MM.1S (cell line): ENCODE data around the gene PLA2G6.
"Not testable (repeated sequence)": the region's sequence is repeated elsewhere in the genome, so short reads cannot be mapped to it uniquely, and the experiment has no call there.

Experiments
- DNase-seq: peaks from one replicate; pipeline ENCODE4 v3.0.0-alpha.2; 2015
- H2AFZ ChIP-seq: fragments of 300-600 bp; sonication (generic); 2 replicates; pipeline ENCODE4 v1.6.0; 2016; ENCODE audit warnings: antibody characterized with exemption, low read length
- H3F3A ChIP-seq: fragments of 300-600 bp; sonication (generic); 2 replicates; pipeline ENCODE4 v1.6.1; 2016; ENCODE audit warnings: mild to moderate bottlenecking, antibody characterized with exemption, low read length, moderate library complexity, mixed read lengths; ENCODE audit not compliant: insufficient read depth
- H3K27ac ChIP-seq: fragments of 300-600 bp; sonication (generic); 2 replicates; pipeline ENCODE4 v1.5.1; 2016; ENCODE audit warnings: mild to moderate bottlenecking, low read length
- H3K27me3 ChIP-seq: fragments of 300-600 bp; sonication (generic); replicated peaks from 2 replicates; pipeline ENCODE4 v1.6.0; 2016; ENCODE audit warnings: low read length; ENCODE audit not compliant: insufficient read depth
- H3K36me3 ChIP-seq: fragments of 300-600 bp; sonication (generic); replicated peaks from 2 replicates; pipeline ENCODE4 v1.6.1; 2016; ENCODE audit warnings: mild to moderate bottlenecking, low read length, mixed read lengths; ENCODE audit not compliant: insufficient read depth
- H3K4me1 ChIP-seq: fragments of 300-600 bp; sonication (generic); 2 replicates; pipeline ENCODE4 v1.6.1; 2016; ENCODE audit warnings: low read length, mixed read lengths
- H3K4me2 ChIP-seq: fragments of 300-600 bp; sonication (generic); 2 replicates; pipeline ENCODE4 v1.6.0; 2016; ENCODE audit warnings: low read depth, low read length
- H3K4me3 ChIP-seq: fragments of 300-600 bp; sonication (generic); 2 replicates; pipeline ENCODE4 v1.5.1; 2016; ENCODE audit warnings: low read length, mixed read lengths
- H3K79me2 ChIP-seq: fragments of 300-600 bp; sonication (generic); 2 replicates; pipeline ENCODE4 v1.6.1; 2016; ENCODE audit warnings: mixed run types, low read length, mixed read lengths
- H3K9ac ChIP-seq: fragments of 300-600 bp; sonication (generic); 2 replicates; pipeline ENCODE4 v1.6.1; 2016; ENCODE audit warnings: low read length, mixed read lengths
- H3K9me2 ChIP-seq: fragments of 300-600 bp; sonication (generic); replicated peaks from 2 replicates; pipeline ENCODE4 v1.6.1; 2016; ENCODE audit warnings: mild to moderate bottlenecking, low read length, mixed read lengths; ENCODE audit not compliant: insufficient read depth
- H3K9me3 ChIP-seq: fragments of 300-600 bp; sonication (generic); replicated peaks from 2 replicates; pipeline ENCODE4 v1.6.1; 2016; ENCODE audit warnings: mild to moderate bottlenecking, low read length, mixed read lengths; ENCODE audit not compliant: insufficient read depth
- H4K20me1 ChIP-seq: fragments of 300-600 bp; sonication (generic); 2 replicates; pipeline ENCODE4 v1.6.1; 2016; ENCODE audit warnings: mild to moderate bottlenecking, low read length, moderate library complexity, mixed read lengths; ENCODE audit not compliant: insufficient read depth
- EZH2 ChIP-seq: fragments of 300-600 bp; sonication (generic); optimal IDR thresholded peaks from 2 replicates; pipeline ENCODE3; 2017; ENCODE audit warnings: low read depth, mild to moderate bottlenecking, antibody characterized with exemption, low read length, mixed read lengths
- EZH2phosphoT487 ChIP-seq: fragments of 300-600 bp; sonication (generic); IDR thresholded peaks from 2 replicates; pipeline ENCODE4 v1.6.1; 2018; ENCODE audit warnings: antibody characterized with exemption, low read length
- TF ChIP-seq, protein P1 (sequence below): fragments of 300-600 bp; sonication (generic); IDR thresholded peaks from 2 replicates; pipeline ENCODE4 v1.5.1; 2016; ENCODE audit warnings: antibody characterized with exemption, low read length, mixed read lengths

The PLA2G6 gene

DNA sequence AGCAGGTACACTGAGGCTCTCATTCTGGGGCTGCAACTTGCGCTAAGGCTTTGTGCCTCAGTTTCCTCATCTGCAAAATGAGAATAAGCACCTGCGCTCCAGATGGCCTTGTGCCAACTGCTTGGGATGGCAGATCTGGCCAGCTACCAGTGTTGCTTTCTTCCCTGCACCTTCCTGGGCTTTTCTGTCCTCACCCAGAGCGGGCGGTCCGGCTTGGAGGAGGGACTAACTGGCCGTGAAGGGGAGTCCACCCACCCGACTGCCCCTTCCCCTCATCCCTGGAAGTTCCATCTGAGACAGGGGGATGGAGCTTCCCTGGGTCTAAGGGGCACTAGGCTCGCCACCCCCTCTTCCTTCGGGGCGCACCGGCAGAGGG, 101.2 kb downstream of the PLA2G6 start:
- Histone ChIP-seq H3K4me1 (no peaks in the 10 kb centered on the region), H4K20me1 (no peaks in the 10 kb centered on the region), H3K36me3 (no peaks in the 10 kb centered on the region), H3K4me3 (no peak overlapping the region), H3K4me2 (no peak overlapping the region), H3K79me2 (no peaks in the 10 kb centered on the region), H3K9ac (no peak overlapping the region), H3K9me2 (no peaks in the 10 kb centered on the region), H2AFZ (no peak overlapping the region), H3K27ac (no peak overlapping the region), H3K9me3 (no peaks in the 10 kb centered on the region), H3K27me3 (no peaks in the 10 kb centered on the region; the same call in 1 of the 2 replicates), H3F3A (no peaks in the 10 kb centered on the region)
- DNase-seq = no peak
- no peak for TF ChIP-seq EZH2phosphoT487
- TF ChIP-seq EZH2 = no peak

DNA sequence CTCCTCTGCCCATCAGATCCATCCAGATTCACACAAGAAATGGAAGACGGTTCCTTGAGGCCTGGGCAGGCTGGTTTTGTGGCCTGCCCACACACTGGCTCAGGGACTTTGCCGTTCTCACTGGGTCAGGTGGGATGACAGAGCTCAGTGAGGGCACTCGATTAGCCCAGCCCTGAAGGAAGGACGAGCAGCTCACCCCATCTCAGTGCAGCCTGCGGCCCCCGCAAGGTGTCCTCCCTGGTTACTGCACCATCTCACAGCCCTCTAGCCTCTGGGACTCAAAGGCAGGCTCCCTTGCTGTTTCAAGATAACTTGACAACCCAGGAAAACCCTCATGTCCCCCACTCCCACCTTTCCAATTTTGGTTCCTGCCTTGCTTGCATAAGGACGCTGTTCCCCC, 101.8 kb downstream of the PLA2G6 start:
- H3K79me2 ChIP-seq = no peaks in the 10 kb centered on the region
- no peaks in the 10 kb centered on the region for H3K9me3 ChIP-seq
- H3F3A ChIP-seq = no peaks in the 10 kb centered on the region
- H3K9me2 ChIP-seq = no peaks in the 10 kb centered on the region
- no peak overlapping the region for H3K4me3 ChIP-seq
- H3K4me2 ChIP-seq = no peak overlapping the region
- no peak for DNase-seq
- no peaks in the 10 kb centered on the region for H3K36me3 ChIP-seq
- no peak overlapping the region for H3K9ac ChIP-seq
- H3K4me1 ChIP-seq = no peaks in the 10 kb centered on the region
- TF ChIP-seq, protein P1, sequence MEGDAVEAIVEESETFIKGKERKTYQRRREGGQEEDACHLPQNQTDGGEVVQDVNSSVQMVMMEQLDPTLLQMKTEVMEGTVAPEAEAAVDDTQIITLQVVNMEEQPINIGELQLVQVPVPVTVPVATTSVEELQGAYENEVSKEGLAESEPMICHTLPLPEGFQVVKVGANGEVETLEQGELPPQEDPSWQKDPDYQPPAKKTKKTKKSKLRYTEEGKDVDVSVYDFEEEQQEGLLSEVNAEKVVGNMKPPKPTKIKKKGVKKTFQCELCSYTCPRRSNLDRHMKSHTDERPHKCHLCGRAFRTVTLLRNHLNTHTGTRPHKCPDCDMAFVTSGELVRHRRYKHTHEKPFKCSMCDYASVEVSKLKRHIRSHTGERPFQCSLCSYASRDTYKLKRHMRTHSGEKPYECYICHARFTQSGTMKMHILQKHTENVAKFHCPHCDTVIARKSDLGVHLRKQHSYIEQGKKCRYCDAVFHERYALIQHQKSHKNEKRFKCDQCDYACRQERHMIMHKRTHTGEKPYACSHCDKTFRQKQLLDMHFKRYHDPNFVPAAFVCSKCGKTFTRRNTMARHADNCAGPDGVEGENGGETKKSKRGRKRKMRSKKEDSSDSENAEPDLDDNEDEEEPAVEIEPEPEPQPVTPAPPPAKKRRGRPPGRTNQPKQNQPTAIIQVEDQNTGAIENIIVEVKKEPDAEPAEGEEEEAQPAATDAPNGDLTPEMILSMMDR = no peak
- TF ChIP-seq EZH2phosphoT487 (no peak), EZH2 (no peak)
- no peak overlapping the region for H2AFZ ChIP-seq
- no peaks in the 10 kb centered on the region; the same call in 1 of the 2 replicates for H3K27me3 ChIP-seq
- H4K20me1 ChIP-seq = no peaks in the 10 kb centered on the region
- H3K27ac ChIP-seq = no peak overlapping the region

DNA sequence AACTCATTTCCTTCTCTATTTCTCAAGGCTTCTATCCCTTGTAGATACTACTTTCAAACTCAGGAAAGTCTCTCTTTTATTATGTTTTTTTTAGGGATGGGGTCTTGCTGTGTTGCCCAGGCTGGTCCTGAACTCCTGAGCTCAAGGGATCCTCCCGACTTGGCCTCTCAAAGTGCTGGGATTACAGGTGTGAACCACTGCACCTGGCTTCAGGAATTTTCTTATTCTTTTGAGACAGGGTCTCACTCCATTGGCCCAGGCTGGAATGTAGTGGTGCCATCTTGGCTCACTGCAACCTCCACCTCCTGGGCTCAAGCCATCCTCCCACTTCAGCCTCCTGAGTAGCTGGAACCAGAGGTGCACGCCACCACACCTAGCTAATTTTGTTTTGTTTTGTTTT, 102.4 kb downstream of the PLA2G6 start:
- H3K79me2 ChIP-seq, H3K27ac ChIP-seq, H3K9me2 ChIP-seq, H3K4me2 ChIP-seq, H3K36me3 ChIP-seq, H3K9ac ChIP-seq, H3K4me1 ChIP-seq, H4K20me1 ChIP-seq, H2AFZ ChIP-seq, H3K27me3 ChIP-seq, H3K9me3 ChIP-seq, H3K4me3 ChIP-seq, DNase-seq, H3F3A ChIP-seq: not testable (repeated sequence)

DNA sequence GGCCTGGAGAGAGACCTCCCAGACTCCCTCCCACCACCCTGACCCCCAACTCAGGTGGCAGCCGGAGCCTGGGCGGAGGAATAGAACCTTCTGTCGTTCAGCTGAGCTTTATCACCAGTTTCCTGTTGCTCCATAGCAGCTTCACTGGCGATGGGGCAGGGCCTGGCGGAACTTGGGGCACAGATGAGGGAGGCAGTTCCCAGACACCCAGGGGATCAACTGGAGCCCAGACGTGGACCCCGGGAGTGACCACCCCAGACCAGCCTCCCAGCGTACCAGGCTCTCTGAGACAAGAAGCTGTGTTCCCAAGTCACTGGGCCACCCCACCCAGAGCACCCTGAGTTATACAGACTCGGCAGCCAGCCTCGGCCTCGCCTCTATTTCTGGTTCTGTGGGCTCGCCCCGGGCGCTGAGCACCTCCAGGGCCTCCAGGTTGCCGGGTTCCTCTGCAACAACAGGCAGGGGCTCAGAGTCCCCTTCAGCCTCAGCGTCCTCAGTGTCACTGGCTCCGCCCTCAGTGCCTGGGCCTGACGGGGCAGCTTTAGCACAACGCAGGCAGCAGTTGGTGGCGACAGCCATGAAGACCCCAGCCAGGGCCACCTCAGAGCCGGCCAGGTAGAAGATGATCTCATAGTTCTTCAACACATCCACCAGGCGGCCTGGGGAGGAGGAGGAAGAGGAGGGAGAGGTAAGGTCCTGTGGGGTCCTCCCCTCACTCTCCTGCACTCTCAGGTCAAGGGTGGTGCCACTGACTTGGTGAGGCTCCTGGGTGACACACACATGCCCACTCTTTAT, 103.4 kb downstream of the PLA2G6 start:
- Histone ChIP-seq H3K4me3 (no peak overlapping the region), H3K27me3 (no peaks in the 10 kb centered on the region; the same call in 1 of the 2 replicates), H3K79me2 (no peaks in the 10 kb centered on the region), H4K20me1 (no peaks in the 10 kb centered on the region), H3K4me1 (no peaks in the 10 kb centered on the region), H3F3A (no peaks in the 10 kb centered on the region), H3K27ac (no peak overlapping the region), H3K36me3 (no peaks in the 10 kb centered on the region), H3K4me2 (no peak overlapping the region), H3K9me2 (no peaks in the 10 kb centered on the region), H3K9me3 (no peaks in the 10 kb centered on the region), H3K9ac (no peak overlapping the region), H2AFZ (no peak overlapping the region)
- TF ChIP-seq, protein P1 = no peak
- no peak for DNase-seq
